NCI-H128 (cell line): ENCODE results near the gene FNDC1.

Experiments used
- DNase-seq: peaks from one replicate; lab custom pipeline; 2025; ENCODE audit not compliant: unreplicated experiment; lab: John Stamatoyannopoulos, UW

FNDC1 gene

GRCh38 chr6:159204605-159205004 is 35.4 kb downstream of the FNDC1 start:
- no peak for DNase-seq

GRCh38 chr6:159212028-159212427 is 42.8 kb downstream of the FNDC1 start:
- no peak for DNase-seq

- no peak for DNase-seq
These were observed 43.5 kb downstream of the FNDC1 start for GRCh38 chr6:159212525-159213280.

- DNase-seq = no peak
These were observed 44.2 kb downstream of the FNDC1 start for GRCh38 chr6:159213405-159213804.

- DNase-seq = no peak
These were observed 45.1 kb downstream of the FNDC1 start for GRCh38 chr6:159214281-159214680.

- DNase-seq = peak; percentile 26
These were observed 48.5 kb downstream of the FNDC1 start for GRCh38 chr6:159217595-159218275.

- DNase-seq = no peak
These were observed 50.9 kb downstream of the FNDC1 start for GRCh38 chr6:159220093-159220492.

GRCh38 chr6:159221486-159222170 is 52.4 kb downstream of the FNDC1 start:
- no peak for DNase-seq

GRCh38 chr6:159224452-159224851 is 55.3 kb downstream of the FNDC1 start:
- no peak for DNase-seq

GRCh38 chr6:159229651-159230051 is 60.5 kb downstream of the FNDC1 start:
- DNase-seq = no peak

GRCh38 chr6:159232106-159232645 is 63.0 kb downstream of the FNDC1 start:
- no peak for DNase-seq

- no peak for DNase-seq
These were observed 63.6 kb downstream of the FNDC1 start for GRCh38 chr6:159232751-159233150.

GRCh38 chr6:159233365-159234101 is 64.3 kb downstream of the FNDC1 start:
- no peak for DNase-seq

GRCh38 chr6:159234102-159234553 is 64.9 kb downstream of the FNDC1 start:
- DNase-seq = no peak

GRCh38 chr6:159238920-159239558 is 69.8 kb downstream of the FNDC1 start:
- no peak for DNase-seq

GRCh38 chr6:159249128-159249527 is 79.9 kb downstream of the FNDC1 start:
- no peak for DNase-seq

GRCh38 chr6:159249752-159250151 is 80.6 kb downstream of the FNDC1 start:
- no peak for DNase-seq

- DNase-seq = no peak
These were observed 81.4 kb downstream of the FNDC1 start for GRCh38 chr6:159250633-159251032.

GRCh38 chr6:159252955-159253508 is 83.8 kb downstream of the FNDC1 start:
- DNase-seq = peak; percentile 91

GRCh38 chr6:159254186-159254585 is 85.0 kb downstream of the FNDC1 start:
- no peak for DNase-seq
